Activated T-cell treated with anti-CD3 and anti-CD28 coated beads, Interleukin-2, amount 50 U/mL, for 24 hours (primary cell): Measurements from ENCODE around the gene TGM2.

Source experiments
- DNase-seq: peaks from one replicate; pipeline ENCODE4 v3.0.0-alpha.2; 2020
- H3K27ac Mint-ChIP-seq: 2 replicates; pipeline ENCODE4 v1.8.0; 2020; ENCODE audit warnings: mild to moderate bottlenecking, mixed read lengths
- H3K27me3 Mint-ChIP-seq: 2 replicates; pipeline ENCODE4 v1.8.0; 2020; ENCODE audit warnings: mixed read lengths
- H3K36me3 Mint-ChIP-seq: 2 replicates; pipeline ENCODE4 v1.8.0; 2020; ENCODE audit warnings: low read depth, mixed read lengths
- H3K4me1 Mint-ChIP-seq: 2 replicates; pipeline ENCODE4 v1.8.0; 2020; ENCODE audit warnings: low read depth, mixed read lengths
- H3K4me3 Mint-ChIP-seq: 2 replicates; pipeline ENCODE4 v1.8.0; 2020; ENCODE audit warnings: mild to moderate bottlenecking, moderate library complexity, mixed read lengths
- H3K9me3 Mint-ChIP-seq: 2 replicates; pipeline ENCODE4 v1.8.0; 2020; ENCODE audit warnings: mixed read lengths

The TGM2 gene

GRCh38 chr20:38123021-38123587 lies 42.0 kb downstream of the TGM2 start:
- Mint-ChIP-seq H3K27me3 (no peaks in the 10 kb centered on the region), H3K36me3 (no peaks in the 10 kb centered on the region), H3K27ac (peak overlapping the region; percentile 35), H3K4me1 (peaks cover 3% of the 10 kb centered on the region), H3K4me3 (no peak overlapping the region), H3K9me3 (no peaks in the 10 kb centered on the region)
- no peak for DNase-seq

GRCh38 chr20:38121741-38122140 lies 43.3 kb downstream of the TGM2 start:
- peaks cover 3% of the 10 kb centered on the region for H3K4me1 Mint-ChIP-seq
- H3K27ac Mint-ChIP-seq: no peak overlapping the region
- no peak for DNase-seq
- H3K27me3 Mint-ChIP-seq: no peaks in the 10 kb centered on the region
- no peaks in the 10 kb centered on the region for H3K9me3 Mint-ChIP-seq
- no peaks in the 10 kb centered on the region for H3K36me3 Mint-ChIP-seq
- H3K4me3 Mint-ChIP-seq: no peak overlapping the region

GRCh38 chr20:38120625-38120988 lies 44.5 kb downstream of the TGM2 start:
- no peaks in the 10 kb centered on the region for H3K36me3 Mint-ChIP-seq
- no peak for DNase-seq
- H3K27ac Mint-ChIP-seq: no peak overlapping the region
- no peaks in the 10 kb centered on the region for H3K9me3 Mint-ChIP-seq
- no peak overlapping the region for H3K4me3 Mint-ChIP-seq
- no peaks in the 10 kb centered on the region for H3K27me3 Mint-ChIP-seq
- H3K4me1 Mint-ChIP-seq: peaks cover 3% of the 10 kb centered on the region

GRCh38 chr20:38119446-38119845 lies 45.6 kb downstream of the TGM2 start:
- Mint-ChIP-seq H3K9me3 (no peaks in the 10 kb centered on the region), H3K27ac (no peak overlapping the region), H3K4me1 (peaks cover 3% of the 10 kb centered on the region), H3K4me3 (no peak overlapping the region), H3K36me3 (no peaks in the 10 kb centered on the region), H3K27me3 (no peaks in the 10 kb centered on the region)
- no peak for DNase-seq

- H3K27me3 Mint-ChIP-seq: no peaks in the 10 kb centered on the region
Observed at GRCh38 chr20:38117635-38118034, 47.4 kb downstream of the TGM2 start.

GRCh38 chr20:38117205-38117604 lies 47.9 kb downstream of the TGM2 start:
- no peak for DNase-seq
- no peaks in the 10 kb centered on the region for H3K36me3 Mint-ChIP-seq

More at GRCh38 chr20:38117635-38118034, 47.4 kb downstream of the TGM2 start:
- Mint-ChIP-seq H3K4me3 (no peak overlapping the region), H3K4me1 (no peaks in the 10 kb centered on the region), H3K36me3 (no peaks in the 10 kb centered on the region), H3K9me3 (no peaks in the 10 kb centered on the region), H3K27ac (no peak overlapping the region)
- DNase-seq: no peak

GRCh38 chr20:38116409-38117165 lies 48.5 kb downstream of the TGM2 start:
- Mint-ChIP-seq H3K9me3 (no peaks in the 10 kb centered on the region), H3K4me1 (no peaks in the 10 kb centered on the region), H3K27ac (no peak overlapping the region), H3K36me3 (no peaks in the 10 kb centered on the region), H3K4me3 (no peak overlapping the region), H3K27me3 (no peaks in the 10 kb centered on the region)
- no peak for DNase-seq

More at GRCh38 chr20:38117205-38117604, 47.9 kb downstream of the TGM2 start:
- Mint-ChIP-seq H3K9me3 (no peaks in the 10 kb centered on the region), H3K4me1 (no peaks in the 10 kb centered on the region), H3K27me3 (no peaks in the 10 kb centered on the region), H3K4me3 (no peak overlapping the region), H3K27ac (no peak overlapping the region)

GRCh38 chr20:38115896-38116295 lies 49.2 kb downstream of the TGM2 start:
- H3K27me3 Mint-ChIP-seq: no peaks in the 10 kb centered on the region
- no peaks in the 10 kb centered on the region for H3K36me3 Mint-ChIP-seq
- no peak overlapping the region for H3K27ac Mint-ChIP-seq
- no peak overlapping the region for H3K4me3 Mint-ChIP-seq
- no peaks in the 10 kb centered on the region for H3K9me3 Mint-ChIP-seq
- no peaks in the 10 kb centered on the region for H3K4me1 Mint-ChIP-seq
- no peak for DNase-seq

GRCh38 chr20:38115205-38115604 lies 49.9 kb downstream of the TGM2 start:
- H3K4me1 Mint-ChIP-seq: no peaks in the 10 kb centered on the region
- no peak overlapping the region for H3K4me3 Mint-ChIP-seq
- no peaks in the 10 kb centered on the region for H3K27me3 Mint-ChIP-seq
- no peaks in the 10 kb centered on the region for H3K9me3 Mint-ChIP-seq
- no peak for DNase-seq
- H3K27ac Mint-ChIP-seq: no peak overlapping the region
- no peaks in the 10 kb centered on the region for H3K36me3 Mint-ChIP-seq

GRCh38 chr20:38114353-38114791 lies 50.7 kb downstream of the TGM2 start:
- H3K4me3 Mint-ChIP-seq: no peak overlapping the region
- H3K36me3 Mint-ChIP-seq: no peaks in the 10 kb centered on the region
- H3K9me3 Mint-ChIP-seq: no peaks in the 10 kb centered on the region
- no peak overlapping the region for H3K27ac Mint-ChIP-seq
- H3K4me1 Mint-ChIP-seq: no peaks in the 10 kb centered on the region
- DNase-seq: no peak
- no peaks in the 10 kb centered on the region for H3K27me3 Mint-ChIP-seq

GRCh38 chr20:38113401-38114325 lies 51.4 kb downstream of the TGM2 start:
- H3K4me1 Mint-ChIP-seq: no peaks in the 10 kb centered on the region
- DNase-seq: no peak
- H3K27me3 Mint-ChIP-seq: no peaks in the 10 kb centered on the region
- H3K36me3 Mint-ChIP-seq: no peaks in the 10 kb centered on the region
- H3K27ac Mint-ChIP-seq: no peak overlapping the region
- H3K4me3 Mint-ChIP-seq: no peak overlapping the region
- H3K9me3 Mint-ChIP-seq: no peaks in the 10 kb centered on the region

- no peaks in the 10 kb centered on the region for H3K4me1 Mint-ChIP-seq
- H3K4me3 Mint-ChIP-seq: no peak overlapping the region
- DNase-seq: no peak
Observed at GRCh38 chr20:38112930-38113294, 52.2 kb downstream of the TGM2 start.

GRCh38 chr20:38112261-38112929 lies 52.7 kb downstream of the TGM2 start:
- no peak for DNase-seq
- Mint-ChIP-seq H3K27ac (no peak overlapping the region), H3K27me3 (no peaks in the 10 kb centered on the region), H3K4me3 (no peak overlapping the region), H3K9me3 (no peaks in the 10 kb centered on the region), H3K4me1 (no peaks in the 10 kb centered on the region), H3K36me3 (no peaks in the 10 kb centered on the region)

More at GRCh38 chr20:38112930-38113294, 52.2 kb downstream of the TGM2 start:
- Mint-ChIP-seq H3K9me3 (no peaks in the 10 kb centered on the region), H3K27me3 (no peaks in the 10 kb centered on the region), H3K27ac (no peak overlapping the region), H3K36me3 (no peaks in the 10 kb centered on the region)
